Small intestine (tissue), 7 donors: ENCODE data around the gene LRRC9. TPM values are rescaled to one million over a fixed set of nuclear protein-coding genes. Genes with fewer than 3 reads are reported as not detected.

Experiments
- DNase-seq, 2 donors: peaks; one replicate each; pipeline versions ENCODE4 v3.0.0 to v3.0.0-alpha.2; 2013
- FAIRE-seq: peaks from 2 replicates; lab custom pipeline; 2012; peaks lifted over from hg19 to GRCh38; lab: Jason Lieb, UNC
- H3K27ac ChIP-seq, 3 donors: one replicate each; pipeline ENCODE4 v1.5.1; 2013; ENCODE audit warnings: low read length in 2 of 3, mild to moderate bottlenecking in 2 of 3, control low read depth in 1 of 3, inconsistent platforms in 1 of 3, low read depth in 1 of 3, moderate library complexity in 1 of 3
- H3K27me3 ChIP-seq, 3 donors: one replicate each; pipeline ENCODE4 v1.6.1; 2013; ENCODE audit warnings: low read length in 3 of 3, inconsistent platforms in 1 of 3; ENCODE audit not compliant: control insufficient read depth in 3 of 3, insufficient read depth in 3 of 3
- H3K36me3 ChIP-seq, 3 donors: one replicate each; pipeline ENCODE4 v1.6.1; 2013; ENCODE audit warnings: low read length in 3 of 3, inconsistent platforms in 1 of 3, low read depth in 1 of 3, mild to moderate bottlenecking in 1 of 3, moderate library complexity in 1 of 3; ENCODE audit not compliant: control insufficient read depth in 3 of 3, insufficient read depth in 2 of 3
- H3K4me1 ChIP-seq, 3 donors: one replicate each; pipeline ENCODE4 v1.6.1; 2013; ENCODE audit warnings: low read length in 2 of 3, inconsistent platforms in 1 of 3, low read depth in 1 of 3, mild to moderate bottlenecking in 1 of 3, moderate library complexity in 1 of 3; ENCODE audit not compliant: control insufficient read depth in 3 of 3, insufficient read depth in 2 of 3
- H3K4me3 ChIP-seq, 3 donors: one replicate each; pipeline ENCODE4 v1.5.1; 2013; ENCODE audit warnings: low read length in 3 of 3, control low read depth in 1 of 3, inconsistent platforms in 1 of 3, low read depth in 1 of 3, mild to moderate bottlenecking in 1 of 3, moderate library complexity in 1 of 3
- H3K9me3 ChIP-seq, 2 donors: one replicate each; pipeline ENCODE4 v1.6.1; 2013; ENCODE audit warnings: low read depth in 1 of 2, low read length in 1 of 2; ENCODE audit not compliant: control insufficient read depth in 2 of 2, insufficient read depth in 1 of 2
- WGBS, 3 donors: extraction: QIAGEN DNeasy Blood & Tissue Kit; methylation state at CpG; one replicate each; pipeline ENCODE4 v1.1.7; 2013; 5-methylcytosine and 5-hydroxymethylcytosine counted together
- polyA plus RNA-seq, 4 donors: library from polyadenylated mRNA; stranded (reverse) in 3 of 4; unstranded in 1 of 4; fragments of 200-250 nt in 3 of 4; fragments of 120-200 nt in 1 of 4; gene quantifications; one replicate each; pipeline versions ENCODE4 v1.2.1 to v1.2.3, GENCODE V29; 2013
- donor health status: healthy with polysubstance abuse.
- donor health status: control.
- donor health status: control.
- donor health status: Bipolar disorder and iron deficiency.
- donor health status: healthy.

LRRC9 gene
- polyA plus RNA-seq, 4 donors: 0.32 TPM; not detected in 3

GRCh38 chr14:59961518-59962062 lies 41.6 kb downstream of the LRRC9 start:
- peaks cover 0 to 5% (median 0%) of the 10 kb centered on the region in 3 donors for H3K4me1 ChIP-seq
- WGBS, 3 donors: 78 to 90% (median 85%) methylated on average over 1 of the region's 1 CpG
- H3K9me3 ChIP-seq: peaks cover 0 to 23% of the 10 kb centered on the region in 2 donors
- H3K27me3 ChIP-seq: peaks cover 0 to 2% (median 0%) of the 10 kb centered on the region in 3 donors
- FAIRE-seq (no peak), DNase-seq (no peak)
- H3K36me3 ChIP-seq: peaks cover 0 to 5% (median 0%) of the 10 kb centered on the region in 3 donors
- no peak overlapping the region for H3K4me3 ChIP-seq
- no peak overlapping the region for H3K27ac ChIP-seq

- Histone ChIP-seq H3K4me1 (peaks cover 0 to 5% (median 0%) of the 10 kb centered on the region in 3 donors), H3K9me3 (peaks cover 0 to 5% of the 10 kb centered on the region in 2 donors), H3K27me3 (no peaks in the 10 kb centered on the region), H3K36me3 (no peaks in the 10 kb centered on the region), H3K27ac (no peak overlapping the region), H3K4me3 (peak overlapping the region in 1 of 3 donors; percentile 38)
- 57 to 60% (median 57%) methylated on average over 5 of the region's 5 CpGs for WGBS, 3 donors
- no peak for FAIRE-seq
- peak in 1 of 2 donors; percentile 3 for DNase-seq
Measured at GRCh38 chr14:59964251-59965007, 44.5 kb downstream of the LRRC9 start.

GRCh38 chr14:59969319-59969718 lies 49.4 kb downstream of the LRRC9 start:
- Histone ChIP-seq H3K36me3 (no peaks in the 10 kb centered on the region), H3K9me3 (no peaks in the 10 kb centered on the region), H3K27ac (no peak overlapping the region), H3K27me3 (no peaks in the 10 kb centered on the region), H3K4me3 (no peak overlapping the region), H3K4me1 (peaks cover 0 to 5% (median 0%) of the 10 kb centered on the region in 3 donors)
- WGBS, 3 donors: 51 to 67% (median 65%) methylated on average over 2 of the region's 2 CpGs
- FAIRE-seq (no peak), DNase-seq (no peak)

- Histone ChIP-seq H3K4me3 (no peak overlapping the region), H3K27me3 (no peaks in the 10 kb centered on the region), H3K27ac (no peak overlapping the region), H3K36me3 (no peaks in the 10 kb centered on the region), H3K4me1 (peaks cover 0 to 4% (median 0%) of the 10 kb centered on the region in 3 donors), H3K9me3 (no peaks in the 10 kb centered on the region)
- DNase-seq (no peak), FAIRE-seq (no peak)
Measured at GRCh38 chr14:59981564-59981963, 61.6 kb downstream of the LRRC9 start.

GRCh38 chr14:59983048-59983447 lies 63.1 kb downstream of the LRRC9 start:
- no peak overlapping the region for H3K27ac ChIP-seq
- no peak for FAIRE-seq
- H3K36me3 ChIP-seq: no peaks in the 10 kb centered on the region
- H3K27me3 ChIP-seq: no peaks in the 10 kb centered on the region
- DNase-seq: peak in 1 of 2 donors; percentile 29
- H3K4me1 ChIP-seq: peaks cover 0 to 4% (median 0%) of the 10 kb centered on the region in 3 donors
- no peak overlapping the region for H3K4me3 ChIP-seq
- no peaks in the 10 kb centered on the region for H3K9me3 ChIP-seq

- Histone ChIP-seq H3K4me3 (no peak overlapping the region), H3K27me3 (no peaks in the 10 kb centered on the region), H3K4me1 (peaks cover 0 to 4% (median 0%) of the 10 kb centered on the region in 3 donors), H3K36me3 (no peaks in the 10 kb centered on the region), H3K27ac (no peak overlapping the region), H3K9me3 (peaks cover 0 to 10% of the 10 kb centered on the region in 2 donors)
- DNase-seq: no peak
- no peak for FAIRE-seq
- 69 to 89% (median 78%) methylated on average over 1 of the region's 1 CpG for WGBS, 3 donors
Measured at GRCh38 chr14:59986556-59987059, 66.7 kb downstream of the LRRC9 start.

- Histone ChIP-seq H3K4me1 (no peaks in the 10 kb centered on the region), H3K27me3 (no peaks in the 10 kb centered on the region), H3K9me3 (no peaks in the 10 kb centered on the region), H3K27ac (no peak overlapping the region), H3K4me3 (no peak overlapping the region), H3K36me3 (no peaks in the 10 kb centered on the region)
- FAIRE-seq (no peak), DNase-seq (no peak)
Measured at GRCh38 chr14:59997449-59997848, 77.5 kb downstream of the LRRC9 start.

GRCh38 chr14:59997966-59998365 lies 78.0 kb downstream of the LRRC9 start:
- H3K27me3 ChIP-seq: no peaks in the 10 kb centered on the region
- H3K9me3 ChIP-seq: no peaks in the 10 kb centered on the region
- H3K27ac ChIP-seq: no peak overlapping the region
- peaks cover 0 to 1% (median 0%) of the 10 kb centered on the region in 3 donors for H3K4me1 ChIP-seq
- no peak for DNase-seq
- FAIRE-seq: peak; percentile 39
- H3K4me3 ChIP-seq: no peak overlapping the region
- H3K36me3 ChIP-seq: no peaks in the 10 kb centered on the region
